Measurements from ENCODE around the gene ARNT2. TPM values are rescaled to one million over a fixed set of nuclear protein-coding genes. Genes with fewer than 3 reads are reported as not detected.

Gene ARNT2
- total RNA-seq, 4 donors from 2014 or later, result 0.26 to 22.9 (median 7.0) TPM

DNA sequence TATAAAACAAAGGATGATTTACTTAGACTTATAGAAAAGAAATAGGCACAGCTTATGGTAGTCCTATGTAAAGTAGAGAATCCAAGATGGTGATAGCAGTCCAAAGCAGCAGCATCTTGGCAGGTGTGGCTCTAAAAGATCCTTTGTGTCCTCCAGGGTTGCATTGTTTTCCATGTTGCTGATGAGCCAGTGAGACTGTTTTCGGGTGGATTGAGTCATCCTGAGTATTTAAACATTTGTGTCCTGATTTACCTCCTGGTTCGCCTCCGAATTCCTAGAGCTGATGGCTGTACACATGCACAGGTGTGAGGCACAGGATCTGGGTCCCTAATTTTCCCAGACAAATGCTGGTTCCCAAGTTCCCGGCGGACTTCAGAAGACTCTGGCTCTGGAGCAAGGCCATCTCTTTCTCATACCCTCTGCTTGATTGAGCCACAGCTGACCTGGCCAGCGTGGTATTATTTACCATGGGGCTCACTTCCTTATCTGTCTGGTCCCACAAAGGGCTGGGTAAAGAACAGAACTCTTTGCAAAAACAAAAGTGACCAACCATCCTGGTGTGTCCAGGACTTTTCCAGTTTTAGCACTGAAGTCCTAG lies 51.0 kb downstream of the ARNT2 start:
- intact Hi-C loops (cut with DNase I; ENCODE audit: low total_unique reads), result loop anchor here (5.0 to 10.0 kb wide), 2 partner anchors 250 to 512 kb away; no protein-coding TSS in a partner anchor
- TF ChIP-seq POLR2A (IDR thresholded peaks at IDR 0.05), result no peak
- Histone ChIP-seq H3K4me3 (no peak overlapping the region), H3K27ac (no peak overlapping the region), H3K9me3 (no peaks in the 10 kb centered on the region), H3K4me1 (no peaks in the 10 kb centered on the region), H3K36me3 (no peaks in the 10 kb centered on the region), H3K27me3 (no peaks in the 10 kb centered on the region)
- no peak for DNase-seq

DNA sequence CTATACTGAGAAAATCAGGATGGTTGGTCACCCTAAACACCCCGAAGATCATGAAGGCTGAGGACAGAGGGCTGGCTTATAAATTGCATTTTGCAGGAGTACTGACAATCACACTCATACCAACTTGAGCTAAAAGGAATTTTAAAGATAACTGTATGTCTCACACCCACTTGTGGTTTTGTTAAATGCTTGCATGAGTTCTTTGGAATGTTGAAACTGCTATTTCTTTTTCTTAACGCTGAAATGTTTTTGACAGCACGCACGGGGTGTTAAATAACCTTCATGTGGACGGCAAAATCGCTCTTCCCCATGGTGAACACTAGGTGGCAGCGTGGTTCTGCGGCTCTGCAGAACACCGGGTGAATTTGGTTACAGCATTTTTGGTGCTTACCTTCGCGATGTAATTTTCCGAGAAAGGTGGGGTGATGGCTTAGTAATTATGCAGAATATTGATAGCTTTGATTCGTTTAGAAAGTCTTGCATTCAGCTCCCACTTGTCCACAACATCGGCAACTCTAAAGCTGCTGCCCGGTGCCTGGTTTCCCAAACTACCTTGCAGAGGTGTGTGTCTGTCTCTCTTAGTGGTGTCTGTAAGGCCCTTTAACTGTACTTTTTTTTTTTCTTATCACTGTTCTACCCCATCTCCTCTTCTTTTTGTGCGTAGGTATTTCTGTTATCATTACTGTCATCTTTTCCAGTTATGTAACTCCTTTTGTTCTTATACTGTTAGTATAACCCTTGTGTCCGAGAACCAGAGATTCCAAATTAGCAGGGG lies 51.7 kb downstream of the ARNT2 start:
- peak; percentile 52 to 56 for DNase-seq
- no peak overlapping the region for H3K27ac ChIP-seq
- TF ChIP-seq POLR2A (IDR thresholded peaks at IDR 0.05), result no peak
- TF ChIP-seq, protein P1, sequence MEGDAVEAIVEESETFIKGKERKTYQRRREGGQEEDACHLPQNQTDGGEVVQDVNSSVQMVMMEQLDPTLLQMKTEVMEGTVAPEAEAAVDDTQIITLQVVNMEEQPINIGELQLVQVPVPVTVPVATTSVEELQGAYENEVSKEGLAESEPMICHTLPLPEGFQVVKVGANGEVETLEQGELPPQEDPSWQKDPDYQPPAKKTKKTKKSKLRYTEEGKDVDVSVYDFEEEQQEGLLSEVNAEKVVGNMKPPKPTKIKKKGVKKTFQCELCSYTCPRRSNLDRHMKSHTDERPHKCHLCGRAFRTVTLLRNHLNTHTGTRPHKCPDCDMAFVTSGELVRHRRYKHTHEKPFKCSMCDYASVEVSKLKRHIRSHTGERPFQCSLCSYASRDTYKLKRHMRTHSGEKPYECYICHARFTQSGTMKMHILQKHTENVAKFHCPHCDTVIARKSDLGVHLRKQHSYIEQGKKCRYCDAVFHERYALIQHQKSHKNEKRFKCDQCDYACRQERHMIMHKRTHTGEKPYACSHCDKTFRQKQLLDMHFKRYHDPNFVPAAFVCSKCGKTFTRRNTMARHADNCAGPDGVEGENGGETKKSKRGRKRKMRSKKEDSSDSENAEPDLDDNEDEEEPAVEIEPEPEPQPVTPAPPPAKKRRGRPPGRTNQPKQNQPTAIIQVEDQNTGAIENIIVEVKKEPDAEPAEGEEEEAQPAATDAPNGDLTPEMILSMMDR (IDR thresholded peaks at IDR 0.05), result peak; percentile 84 to 95 (median 91)

DNA sequence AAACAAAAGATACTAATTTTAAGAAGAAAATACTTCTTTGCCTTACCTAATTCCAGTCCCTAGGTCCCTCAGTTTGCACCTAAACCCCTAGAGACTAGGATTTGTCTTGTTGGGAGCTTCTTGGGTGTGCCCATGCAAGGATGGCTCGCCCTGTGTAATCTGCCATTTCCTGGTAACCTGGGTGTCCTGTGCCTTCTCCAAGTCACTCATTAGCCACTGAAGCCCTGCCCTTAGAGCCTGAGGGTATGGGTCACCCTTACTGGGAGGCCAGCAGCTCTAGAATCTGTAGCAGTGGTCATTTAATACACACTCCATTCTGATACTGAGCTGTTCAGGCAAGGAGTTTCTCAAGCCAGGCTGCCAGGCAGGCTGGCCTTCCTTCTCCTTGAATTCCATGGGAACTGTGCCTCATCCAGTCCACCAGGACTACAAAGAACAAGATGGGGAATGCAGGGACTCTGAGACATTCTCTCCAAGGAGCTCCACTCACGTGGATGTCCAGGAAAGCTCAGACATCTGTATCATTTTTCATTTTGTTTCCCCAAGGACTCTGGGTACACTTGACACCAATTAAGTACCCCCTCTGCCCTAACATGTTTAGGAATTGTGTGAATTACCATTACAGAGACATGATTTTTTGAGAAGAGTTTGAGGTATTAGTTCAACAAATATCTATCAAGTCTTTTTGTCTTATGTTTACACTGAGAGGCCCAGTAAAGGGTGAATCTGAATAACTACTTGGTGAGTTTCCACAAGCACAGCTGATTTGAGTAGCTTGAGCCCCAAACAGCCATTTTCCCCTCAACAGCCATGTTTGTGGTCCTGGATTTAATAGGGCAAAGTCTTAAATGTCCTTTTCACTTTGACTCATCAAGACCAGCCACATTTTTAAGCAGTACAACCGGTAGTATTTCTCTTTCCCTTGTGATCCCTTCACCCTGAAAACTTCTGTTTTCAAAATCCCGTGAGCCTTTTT lies 52.6 kb downstream of the ARNT2 start:
- intact Hi-C loops (cut with DNase I; ENCODE audit: low total_unique reads), result loop anchor here (5.0 to 10.0 kb wide), 2 partner anchors 248 to 510 kb away; no protein-coding TSS in a partner anchor
- TF ChIP-seq POLR2A (IDR thresholded peaks at IDR 0.05), result no peak
- TF ChIP-seq, protein P1 (IDR thresholded peaks at IDR 0.05), result no peak
- H3K4me3 ChIP-seq, result no peak overlapping the region
- no peaks in the 10 kb centered on the region for H3K9me3 ChIP-seq
- H3K36me3 ChIP-seq, result no peaks in the 10 kb centered on the region
- H3K4me1 ChIP-seq, result no peaks in the 10 kb centered on the region
- H3K27me3 ChIP-seq, result no peaks in the 10 kb centered on the region
- H3K27ac ChIP-seq, result no peak overlapping the region
- no peak for DNase-seq

More for the DNA sequence above, 51.7 kb downstream of the ARNT2 start:
- intact Hi-C loops (cut with DNase I; ENCODE audit: low total_unique reads), result loop anchor here (5.0 to 10.0 kb wide), 2 partner anchors 249 to 511 kb away; no protein-coding TSS in a partner anchor
- H3K27me3 ChIP-seq, result no peaks in the 10 kb centered on the region
- no peaks in the 10 kb centered on the region for H3K36me3 ChIP-seq
- no peaks in the 10 kb centered on the region for H3K9me3 ChIP-seq
- H3K4me1 ChIP-seq, result no peaks in the 10 kb centered on the region
- H3K4me3 ChIP-seq, result no peak overlapping the region

DNA sequence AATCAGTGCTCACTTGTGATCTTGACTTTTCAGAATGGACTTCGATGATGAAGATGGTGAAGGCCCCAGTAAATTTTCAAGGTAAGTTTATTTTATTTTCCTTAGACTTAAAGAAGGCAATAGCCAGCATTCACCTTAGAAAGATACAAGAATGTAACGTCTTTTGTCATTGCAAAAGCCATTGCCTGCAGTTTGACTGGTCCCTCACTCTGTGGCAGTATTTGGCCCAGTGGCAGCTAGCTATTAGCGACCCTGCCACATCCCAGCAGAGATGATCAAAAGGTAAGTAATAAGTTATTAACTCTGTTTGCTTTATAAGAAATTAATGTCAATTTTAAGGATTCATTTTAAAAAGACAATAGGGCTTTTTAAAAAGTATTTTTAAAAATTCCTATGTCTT lies 53.7 kb downstream of the ARNT2 start:
- Histone ChIP-seq H3K36me3 (no peaks in the 10 kb centered on the region), H3K4me1 (no peaks in the 10 kb centered on the region), H3K27me3 (no peaks in the 10 kb centered on the region), H3K27ac (no peak overlapping the region), H3K4me3 (no peak overlapping the region), H3K9me3 (no peaks in the 10 kb centered on the region)
- TF ChIP-seq POLR2A (IDR thresholded peaks at IDR 0.05), result no peak
- TF ChIP-seq, protein P1 (IDR thresholded peaks at IDR 0.05), result no peak
- DNase-seq, result no peak
- intact Hi-C loops (cut with DNase I; ENCODE audit: low total_unique reads), result loop anchor here (5.0 to 10.0 kb wide), 2 partner anchors 247 to 509 kb away; no protein-coding TSS in a partner anchor

DNA sequence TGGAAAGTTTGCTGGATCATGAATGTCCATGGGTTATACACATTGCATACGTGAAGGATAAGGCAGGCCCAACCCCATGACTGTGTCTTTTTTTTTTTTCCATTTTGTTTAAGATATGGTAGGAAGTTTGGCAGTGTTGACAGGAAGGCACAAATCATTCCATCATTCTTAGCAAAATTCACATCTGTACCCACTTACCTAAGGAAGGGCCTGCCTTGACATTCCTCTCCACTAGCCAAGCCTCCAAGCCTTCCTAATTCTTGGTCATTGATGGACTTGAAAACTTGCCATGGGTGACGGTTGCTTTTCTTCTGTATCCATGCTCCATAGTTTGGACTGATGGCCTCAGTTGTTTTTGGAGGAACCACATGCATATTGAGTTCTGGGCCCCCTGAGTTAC lies 54.4 kb downstream of the ARNT2 start:
- no peaks in the 10 kb centered on the region for H3K4me1 ChIP-seq
- intact Hi-C loops (cut with DNase I; ENCODE audit: low total_unique reads), result loop anchor here (5.0 to 10.0 kb wide), 2 partner anchors 246 to 509 kb away; no protein-coding TSS in a partner anchor
- no peak for DNase-seq
- H3K36me3 ChIP-seq, result no peaks in the 10 kb centered on the region
- H3K27me3 ChIP-seq, result no peaks in the 10 kb centered on the region
- TF ChIP-seq POLR2A (IDR thresholded peaks at IDR 0.05), result no peak
- TF ChIP-seq, protein P1 (IDR thresholded peaks at IDR 0.05), result no peak
- no peak overlapping the region for H3K27ac ChIP-seq
- no peak overlapping the region for H3K4me3 ChIP-seq
- no peaks in the 10 kb centered on the region for H3K9me3 ChIP-seq
